Measurements from ENCODE around the gene RSRP1. TPM values are rescaled to one million over a fixed set of nuclear protein-coding genes. Genes with fewer than 3 reads are reported as not detected.
A peak's percentile ranks its signal among the peaks of the same experiment; 100 is the strongest.
"Not testable (repeated sequence)": the region's sequence is repeated elsewhere in the genome, so short reads cannot be mapped to it uniquely, and the experiment has no call there.

Gene RSRP1
- total RNA-seq, 1 experiment from 2014 or later: 55.1 TPM

DNA sequence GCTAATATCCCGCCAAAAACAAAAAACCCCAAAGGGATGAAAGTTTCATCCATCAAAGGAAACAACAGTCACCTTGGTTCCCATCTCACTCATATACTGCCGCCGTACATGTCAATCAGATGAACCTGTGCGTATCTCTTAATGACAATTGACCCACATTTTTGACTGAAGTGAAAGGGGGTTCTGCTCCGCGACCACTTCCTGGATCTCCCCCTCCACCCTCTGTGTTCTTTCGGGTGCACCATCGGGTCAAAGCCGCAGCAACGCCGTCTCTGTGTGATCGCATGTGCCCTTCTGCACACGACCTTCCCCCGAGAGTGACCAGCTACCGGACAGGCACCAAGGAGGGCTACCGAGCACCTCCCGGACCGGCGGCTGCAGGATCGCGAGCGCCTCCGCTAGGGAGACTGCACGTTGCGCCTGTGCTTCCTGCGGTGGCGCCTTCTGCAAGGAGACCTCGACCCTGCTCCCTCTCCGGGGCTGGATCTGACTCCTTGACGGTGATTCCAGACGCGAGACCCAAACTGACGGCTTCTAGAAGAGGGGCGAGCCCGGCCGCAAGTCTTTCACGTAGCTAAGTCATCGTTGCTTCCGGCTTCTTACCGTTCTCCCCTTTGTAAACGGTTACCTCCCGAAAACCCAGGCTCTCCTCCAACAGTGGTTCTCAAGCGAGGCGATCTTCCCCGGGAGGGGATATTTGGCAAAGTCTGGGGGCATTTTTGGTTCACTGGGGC, 19.5 kb upstream of the RSRP1 start:
- H3K27ac Mint-ChIP-seq; H2BK5ac ChIP-seq (ENCODE audit: insufficient read length, low read length); H2BK15ac ChIP-seq (ENCODE audit: low read depth, low read length); H3K9ac ChIP-seq (ENCODE audit: extremely low read depth, insufficient read length, low read length); H3T11ph ChIP-seq (ENCODE audit: low read length); H3K23ac ChIP-seq (ENCODE audit: insufficient read length, low read depth, low read length); H3K27ac ChIP-seq (ENCODE audit: insufficient read length, low read depth, low read length); H4K5ac ChIP-seq (ENCODE audit: insufficient read length, low read depth, low read length); H3K4me1 ChIP-seq (ENCODE audit: insufficient read depth, low read length); H4K8ac ChIP-seq (replicated peaks; ENCODE audit: insufficient read length, low read depth, low read length); H2BK20ac ChIP-seq (ENCODE audit: low read depth, low read length, poor library complexity, severe bottlenecking); H3K14ac ChIP-seq (ENCODE audit: insufficient read depth, low read length); H3K27me3 Mint-ChIP-seq (ENCODE audit: low read depth); H2AFZ ChIP-seq (ENCODE audit: low read length); H3K9me3 ChIP-seq (ENCODE audit: control insufficient read depth, low read depth, low read length); H4K91ac ChIP-seq (ENCODE audit: insufficient read length, low read depth, low read length); H3K18ac ChIP-seq (ENCODE audit: insufficient read length, low read depth, low read length); H3K27me3 ChIP-seq (ENCODE audit: insufficient read depth, low read length); H3K79me1 ChIP-seq (ENCODE audit: insufficient read depth, low read depth, low read length, poor library complexity, severe bottlenecking); DNase-seq; H4K20me1 ChIP-seq (ENCODE audit: control insufficient read depth, insufficient read depth, insufficient read length); H3K23me2 ChIP-seq (ENCODE audit: insufficient read length, low read depth, low read length, poor library complexity, severe bottlenecking); H3K4ac ChIP-seq (ENCODE audit: low read depth, low read length); H3K79me2 ChIP-seq (ENCODE audit: insufficient read depth, low read length); H3K9me3 Mint-ChIP-seq; H2AK5ac ChIP-seq (ENCODE audit: insufficient read length, low read length); H2BK12ac ChIP-seq (ENCODE audit: insufficient read length, low read depth, low read length); H3K56ac ChIP-seq (ENCODE audit: insufficient read length, low read depth, low read length); H2BK120ac ChIP-seq (ENCODE audit: low read depth, low read length, poor library complexity, severe bottlenecking): not testable (repeated sequence)
- H3K4me3 Mint-ChIP-seq: peak overlapping the region; percentile 82 to 91
- no CpG with 5 or more reads among the region's 45 CpGs for WGBS (ENCODE audit: extremely low coverage, insufficient read length, low lambda C conversion rate)
- peaks cover 17 to 22% of the 10 kb centered on the region in 2 experiments for H3K4me1 Mint-ChIP-seq
- peak overlapping the region; percentile 32 for H3K4me2 ChIP-seq (ENCODE audit: insufficient read depth, insufficient read length, low read length)
- H3K36me3 Mint-ChIP-seq (ENCODE audit: insufficient read depth in 1 of 3, low read depth in 3 of 3): peaks cover 0 to 15% (median 13%) of the 10 kb centered on the region in 3 experiments; a peak in 4 of 7 replicates

DNA sequence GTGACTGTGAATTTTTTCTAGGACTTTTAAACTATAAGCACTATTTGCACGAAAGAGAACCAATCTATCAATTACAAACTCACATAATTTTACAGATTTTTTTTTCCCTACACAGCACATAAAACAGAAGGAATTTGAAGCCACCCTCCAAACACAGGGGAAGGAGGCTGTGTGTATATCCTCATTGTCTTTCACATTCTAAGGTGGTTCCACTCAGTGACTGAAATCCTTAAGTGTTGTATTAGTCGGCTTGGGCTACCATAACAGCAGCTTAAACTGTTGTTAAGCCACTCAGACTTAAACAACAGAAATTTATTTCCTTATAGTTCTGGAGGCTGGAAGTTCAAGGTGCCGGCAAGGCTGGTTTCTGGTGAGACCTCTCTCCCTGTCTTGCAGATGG, 13.1 kb upstream of the RSRP1 start:
- Mint-ChIP-seq H3K4me1 (peaks cover 18 to 24% of the 10 kb centered on the region in 2 experiments), H3K36me3 (ENCODE audit: insufficient read depth in 1 of 3, low read depth in 3 of 3) (peaks cover 0 to 15% (median 13%) of the 10 kb centered on the region in 3 experiments; a peak in 4 of 7 replicates)
- not testable (repeated sequence) for H3K4me3 Mint-ChIP-seq; H2AK5ac ChIP-seq (ENCODE audit: insufficient read length, low read length); H3K79me2 ChIP-seq (ENCODE audit: insufficient read depth, low read length); H3K23me2 ChIP-seq (ENCODE audit: insufficient read length, low read depth, low read length, poor library complexity, severe bottlenecking); H3T11ph ChIP-seq (ENCODE audit: low read length); H2BK15ac ChIP-seq (ENCODE audit: low read depth, low read length); H3K79me1 ChIP-seq (ENCODE audit: insufficient read depth, low read depth, low read length, poor library complexity, severe bottlenecking); H3K27me3 Mint-ChIP-seq (ENCODE audit: low read depth); H3K27me3 ChIP-seq (ENCODE audit: insufficient read depth, low read length); H2BK12ac ChIP-seq (ENCODE audit: insufficient read length, low read depth, low read length); H3K9me3 Mint-ChIP-seq; H3K18ac ChIP-seq (ENCODE audit: insufficient read length, low read depth, low read length); H2AFZ ChIP-seq (ENCODE audit: low read length); H4K8ac ChIP-seq (replicated peaks; ENCODE audit: insufficient read length, low read depth, low read length); H4K91ac ChIP-seq (ENCODE audit: insufficient read length, low read depth, low read length); H3K56ac ChIP-seq (ENCODE audit: insufficient read length, low read depth, low read length); H4K20me1 ChIP-seq (ENCODE audit: control insufficient read depth, insufficient read depth, insufficient read length); H3K9ac ChIP-seq (ENCODE audit: extremely low read depth, insufficient read length, low read length); H3K14ac ChIP-seq (ENCODE audit: insufficient read depth, low read length); DNase-seq; H4K5ac ChIP-seq (ENCODE audit: insufficient read length, low read depth, low read length); H2BK120ac ChIP-seq (ENCODE audit: low read depth, low read length, poor library complexity, severe bottlenecking); H3K23ac ChIP-seq (ENCODE audit: insufficient read length, low read depth, low read length); H3K27ac Mint-ChIP-seq; H2BK5ac ChIP-seq (ENCODE audit: insufficient read length, low read length); H3K4ac ChIP-seq (ENCODE audit: low read depth, low read length); H3K9me3 ChIP-seq (ENCODE audit: control insufficient read depth, low read depth, low read length); H3K27ac ChIP-seq (ENCODE audit: insufficient read length, low read depth, low read length); H3K4me2 ChIP-seq (ENCODE audit: insufficient read depth, insufficient read length, low read length); H2BK20ac ChIP-seq (ENCODE audit: low read depth, low read length, poor library complexity, severe bottlenecking); H3K4me1 ChIP-seq (ENCODE audit: insufficient read depth, low read length)
- no CpG with 5 or more reads among the region's 3 CpGs for WGBS (ENCODE audit: extremely low coverage, insufficient read length, low lambda C conversion rate)
